HG03575 (cell line): ENCODE results near the gene PSTK.

Experiments
- ATAC-seq: cut with Tn5 transposase; IDR thresholded peaks from one replicate; pipeline ENCODE4 v1.9.1; 2021; ENCODE audit not compliant: unreplicated experiment, insufficient number of reproducible peaks, low FRiP score; ENCODE audit errors: extremely low read depth

The PSTK gene

GRCh38 chr10:123014772-123015171 lies 34.6 kb downstream of the PSTK start:
- no peak for ATAC-seq

- ATAC-seq = no peak
These were observed 36.0 kb downstream of the PSTK start for GRCh38 chr10:123016228-123016627.

- no peak for ATAC-seq
These were observed 37.4 kb downstream of the PSTK start for GRCh38 chr10:123017421-123018165.

GRCh38 chr10:123018531-123018930 lies 38.3 kb downstream of the PSTK start:
- ATAC-seq = no peak

GRCh38 chr10:123019264-123019663 lies 39.1 kb downstream of the PSTK start:
- no peak for ATAC-seq

GRCh38 chr10:123019941-123020703 lies 39.9 kb downstream of the PSTK start:
- ATAC-seq = no peak

- ATAC-seq = no peak
These were observed 41.3 kb downstream of the PSTK start for GRCh38 chr10:123021517-123021916.

- no peak for ATAC-seq
These were observed 44.3 kb downstream of the PSTK start for GRCh38 chr10:123024540-123024939.

GRCh38 chr10:123026302-123026701 lies 46.1 kb downstream of the PSTK start:
- no peak for ATAC-seq

GRCh38 chr10:123027861-123028260 lies 47.7 kb downstream of the PSTK start:
- ATAC-seq = no peak

GRCh38 chr10:123031124-123031523 lies 50.9 kb downstream of the PSTK start:
- no peak for ATAC-seq

GRCh38 chr10:123034332-123034731 lies 54.1 kb downstream of the PSTK start:
- no peak for ATAC-seq

- ATAC-seq = no peak
These were observed 55.4 kb downstream of the PSTK start for GRCh38 chr10:123035467-123036086.

GRCh38 chr10:123038782-123039631 lies 58.8 kb downstream of the PSTK start:
- ATAC-seq = no peak

- no peak for ATAC-seq
These were observed 59.4 kb downstream of the PSTK start for GRCh38 chr10:123039632-123039930.
